A549 (cell line): ENCODE data around the gene ARHGEF28. TPM values are rescaled to one million over a fixed set of nuclear protein-coding genes. Genes with fewer than 3 reads are reported as not detected.

Experiments
- ATAC-seq, 2 experiments: fragments of 200-7000 bp in 1 of 2; fragments of >200 bp in 1 of 2; cut with Nextera tagmentation in 1 of 2; cut with Tn5 transposase in 1 of 2; 3 replicates each; pipeline versions ENCODE4 v1.8.0 to v1.9.1; 2018 to 2020; ENCODE audit warnings: mild to moderate bottlenecking in 1 of 2, moderate library complexity in 1 of 2
- CTCF ChIA-PET: fragments of 300-600 bp; sonication (Branson Sonifier 250); formaldehyde crosslinking; extraction: SDS; loops from one replicate; lab custom pipeline; 2021; ENCODE audit warnings: antibody characterized with exemption, inconsistent platforms; lab: Yijun Ruan, JAX
- POLR2A ChIA-PET: fragments of 350-600 bp; formaldehyde crosslinking; extraction: SDS; loops from one replicate; lab custom pipeline; 2021; ENCODE audit warnings: antibody characterized with exemption, inconsistent platforms; lab: Yijun Ruan, JAX
- DNase-seq, 2 experiments: peaks; one replicate each; pipeline versions ENCODE4 v3.0.0 to v3.0.0-alpha.2; 2011 to 2016; ENCODE audit warnings: low read depth in 1 of 2, low spot score in 1 of 2
- FAIRE-seq: peaks from 2 replicates; lab custom pipeline; 2011; peaks lifted over from hg19 to GRCh38; lab: Jason Lieb, UNC
- H3K27ac ChIP-seq, 2 experiments: fragments of >200 bp; sonication (Bioruptor Twin); formaldehyde crosslinking; 3 replicates each; pipeline ENCODE4 v1.5.1; 2016 to 2017
- H3K4me1 ChIP-seq: fragments of >200 bp; sonication (Bioruptor Twin); formaldehyde crosslinking; 3 replicates; pipeline ENCODE4 v1.6.1; 2016
- H3K4me2 ChIP-seq: fragments of >200 bp; sonication (Bioruptor Twin); formaldehyde crosslinking; 3 replicates; pipeline ENCODE4 v1.6.1; 2016
- H3K4me3 ChIP-seq: fragments of >200 bp; sonication (Bioruptor Twin); formaldehyde crosslinking; 3 replicates; pipeline ENCODE4 v1.5.1; 2016
- H3K9me3 ChIP-seq: fragments of >200 bp; sonication (Bioruptor Twin); formaldehyde crosslinking; 3 replicates; pipeline ENCODE4 v1.6.1; 2016
- BCL3 ChIP-seq: fragments of >200 bp; sonication (Bioruptor Twin); formaldehyde crosslinking; IDR thresholded peaks from 3 replicates; pipeline ENCODE4 v1.6.1; 2016
- BHLHE40 ChIP-seq: IDR thresholded peaks from 2 replicates; pipeline ENCODE4 v1.6.1; 2012; ENCODE audit warnings: low read depth, low read length, inconsistent platforms
- CEBPB ChIP-seq, 2 experiments: fragments of >200 bp in 1 of 2; sonication (Bioruptor Twin) in 1 of 2; formaldehyde crosslinking in 1 of 2; IDR thresholded peaks; 2 replicates each; pipeline ENCODE4 v1.6.1; 2012 to 2016
- EHMT2 ChIP-seq: fragments of 200-600 bp; sonication (generic); IDR thresholded peaks from 2 replicates; pipeline ENCODE4 v1.6.1; 2016; ENCODE audit warnings: antibody characterized with exemption, low read depth, mild to moderate bottlenecking, moderate library complexity
- EP300 ChIP-seq, 2 experiments: fragments of >200 bp; sonication (Bioruptor Twin); formaldehyde crosslinking; IDR thresholded peaks; 2 replicates in 1 of 2; 3 replicates in 1 of 2; pipeline ENCODE4 v1.6.1; 2016 to 2017
- ESRRA ChIP-seq: fragments of 150-350 bp; IDR thresholded peaks from 2 replicates; pipeline ENCODE4 v1.6.1; 2014; ENCODE audit warnings: mild to moderate bottlenecking, low read length, borderline replicate concordance
- FOSL2 ChIP-seq, 2 experiments: fragments of 450-650 bp in 1 of 2; fragments of >200 bp in 1 of 2; sonication (Bioruptor Twin) in 1 of 2; formaldehyde crosslinking; IDR thresholded peaks; 2 replicates each; pipeline versions ENCODE4 v1.5.0 to v1.6.1; 2016 to 2020; ENCODE audit warnings: mild to moderate bottlenecking in 1 of 2, moderate library complexity in 1 of 2
- GATA3 ChIP-seq: IDR thresholded peaks from 2 replicates; pipeline ENCODE4 v1.6.1; 2012; ENCODE audit warnings: borderline replicate concordance
- HEYL ChIP-seq: fragments of 250-450 bp; sonication (Bioruptor Pico); IDR thresholded peaks from 2 replicates; pipeline ENCODE4 v1.8.0; 2021; ENCODE audit warnings: mild to moderate bottlenecking, moderate library complexity
- HMGXB4 ChIP-seq: fragments of 250-450 bp; sonication (Bioruptor Pico); IDR thresholded peaks from 2 replicates; pipeline ENCODE4 v1.5.0; 2021; ENCODE audit warnings: mild to moderate bottlenecking, moderate library complexity, borderline replicate concordance
- HOXA7 ChIP-seq: fragments of 250-450 bp; sonication (Bioruptor Pico); IDR thresholded peaks from 2 replicates; pipeline ENCODE4 v1.5.0; 2020; ENCODE audit warnings: mild to moderate bottlenecking, moderate library complexity
- HOXB5 ChIP-seq: fragments of 250-450 bp; sonication (Bioruptor Pico); IDR thresholded peaks from 2 replicates; pipeline ENCODE4 v1.5.0; 2020; ENCODE audit warnings: mild to moderate bottlenecking, moderate library complexity
- JUN ChIP-seq, 2 experiments: fragments of >200 bp; sonication (Bioruptor Twin); formaldehyde crosslinking; IDR thresholded peaks; 2 replicates in 1 of 2; 3 replicates in 1 of 2; pipeline ENCODE4 v1.6.1; 2016 to 2017
- KDM1A ChIP-seq: fragments of 200-600 bp; sonication (generic); IDR thresholded peaks from 2 replicates; pipeline ENCODE4 v1.6.1; 2016; ENCODE audit warnings: low read depth, mild to moderate bottlenecking
- KDM5A ChIP-seq: fragments of 200-600 bp; sonication (generic); IDR thresholded peaks from 2 replicates; pipeline ENCODE4 v1.6.1; 2016; ENCODE audit warnings: antibody characterized with exemption, mild to moderate bottlenecking
- MYC ChIP-seq: IDR thresholded peaks from 2 replicates; pipeline ENCODE4 v1.6.1; 2012; ENCODE audit warnings: mild to moderate bottlenecking, inconsistent platforms, low read length, improper control_type of control experiment, borderline replicate concordance
- NFE2L2 ChIP-seq: fragments of 150-350 bp; conservative IDR thresholded peaks from 2 replicates; pipeline ENCODE4 v1.6.1; 2014; ENCODE audit warnings: low read length
- PBX3 ChIP-seq: IDR thresholded peaks from 2 replicates; pipeline ENCODE4 v1.6.1; 2012
- POLR2A ChIP-seq: IDR thresholded peaks from 2 replicates; pipeline ENCODE4 v1.6.1; 2012; ENCODE audit warnings: mild to moderate bottlenecking, low read length
- RARB ChIP-seq: fragments of 250-450 bp; sonication (Bioruptor Pico); IDR thresholded peaks from 2 replicates; pipeline ENCODE4 v1.8.0; 2021; ENCODE audit warnings: mild to moderate bottlenecking, moderate library complexity
- RCOR1 ChIP-seq: fragments of 150-350 bp; IDR thresholded peaks from 2 replicates; pipeline ENCODE4 v1.6.1; 2014; ENCODE audit warnings: antibody characterized with exemption, low read length, low read depth
- RNF2 ChIP-seq: fragments of 200-600 bp; sonication (generic); IDR thresholded peaks from 2 replicates; pipeline ENCODE4 v1.6.1; 2016; ENCODE audit warnings: low read depth, mild to moderate bottlenecking, antibody characterized with exemption, moderate library complexity, borderline replicate concordance
- SMC3 ChIP-seq: fragments of >200 bp; sonication (Bioruptor Twin); formaldehyde crosslinking; IDR thresholded peaks from 3 replicates; pipeline ENCODE4 v1.6.1; 2018; ENCODE audit warnings: inconsistent platforms
- TP53 ChIP-seq: fragments of 250-450 bp; sonication (Bioruptor Pico); IDR thresholded peaks from 2 replicates; pipeline ENCODE4 v1.5.0; 2021; ENCODE audit warnings: mild to moderate bottlenecking, moderate library complexity
- USF2 ChIP-seq: fragments of 450-650 bp; IDR thresholded peaks from 2 replicates; pipeline ENCODE4 v1.6.1; 2014; ENCODE audit warnings: antibody characterized with exemption
- ZNF302 ChIP-seq: fragments of 250-450 bp; sonication (Bioruptor Pico); IDR thresholded peaks from 2 replicates; pipeline ENCODE4 v1.9.0; 2021; ENCODE audit warnings: inconsistent platforms, mild to moderate bottlenecking, moderate library complexity
- ZSCAN20 ChIP-seq: fragments of 250-450 bp; sonication (Bioruptor Pico); IDR thresholded peaks from 2 replicates; pipeline ENCODE4 v1.8.0; 2022; ENCODE audit warnings: mild to moderate bottlenecking, moderate library complexity
- WGBS: methylation state at CpG from one replicate; pipeline ENCODE4 v1.1.6; 2017; ENCODE audit errors: missing lambda C conversion rate; 5-methylcytosine and 5-hydroxymethylcytosine counted together
- polyA plus RNA-seq, 4 experiments: library from polyadenylated mRNA; depleted of rRNA in 3 of 4; stranded (reverse); fragments of >200 nt; fragmentation: RNase III in 1 of 4; extraction: RNeasy Plus Mini Kit Qiagen cat#74134 plus additional on column Dnase treatment in 1 of 4; gene quantifications; 2 replicates in 3 of 4; 3 replicates in 1 of 4; pipeline ENCODE4 v1.2.3, GENCODE V29; 2011 to 2017

ARHGEF28 gene
- polyA plus RNA-seq, 2 of the 4 experiments (the other 2 are of a cell fraction): 17.0 to 22.3 TPM

- H3K9me3 ChIP-seq: no peaks in the 10 kb centered on the region
- no peak for FAIRE-seq
- peak overlapping the region; percentile 58 for H3K4me2 ChIP-seq
- H3K4me1 ChIP-seq: peaks cover 57% of the 10 kb centered on the region
- ChIA-PET POLR2A (interaction anchor here (1.0 kb wide), 1 partner anchor 25 kb away, joined by 3 read pairs; no protein-coding TSS in a partner anchor), CTCF (interaction anchor here (1.1 to 1.7 kb wide), 3 partner anchors 12 to 34 kb away, joined by 3 to 8 read pairs (median 5); no protein-coding TSS in a partner anchor)
- peak overlapping the region; percentile 34 to 81; a peak in 4 of 6 replicates for H3K27ac ChIP-seq
- ATAC-seq: no peak
- no peak overlapping the region for H3K4me3 ChIP-seq
- TF ChIP-seq CEBPB (IDR thresholded peaks at IDR 0.05): no peak
- TF ChIP-seq MYC: no peak
- no peak for TF ChIP-seq ZSCAN20 (CRISPR knock-in tag)
- TF ChIP-seq TP53 (CRISPR knock-in tag): no peak
- no peak for TF ChIP-seq RNF2
- TF ChIP-seq KDM5A: no peak
- TF ChIP-seq ZNF302 (CRISPR knock-in tag): no peak
- TF ChIP-seq RCOR1: no peak
- TF ChIP-seq NFE2L2: no peak
- no peak for TF ChIP-seq HMGXB4 (CRISPR knock-in tag)
- no peak for TF ChIP-seq RARB
- TF ChIP-seq ESRRA: no peak
- no peak for TF ChIP-seq JUN (IDR thresholded peaks at IDR 0.05)
- no peak for TF ChIP-seq GATA3
- no peak for TF ChIP-seq USF2
- TF ChIP-seq BCL3: no peak
- DNase-seq: no peak
- WGBS: 66% methylated on average over 1 of the region's 1 CpG
These were observed 201.1 kb downstream of the ARHGEF28 start for GRCh38 chr5:73827106-73827450.

GRCh38 chr5:73828465-73828864 is 202.5 kb downstream of the ARHGEF28 start:
- ChIA-PET POLR2A (no interaction called here), CTCF (no interaction called here)
- Histone ChIP-seq H3K4me2 (no peak overlapping the region), H3K4me3 (no peak overlapping the region), H3K27ac (no peak overlapping the region), H3K9me3 (no peaks in the 10 kb centered on the region), H3K4me1 (peaks cover 43% of the 10 kb centered on the region)
- no peak for DNase-seq
- no peak for FAIRE-seq
- TF ChIP-seq FOSL2 (IDR thresholded peaks at IDR 0.05) (no peak), FOSL2 (CRISPR knock-in tag; IDR thresholded peaks at IDR 0.05) (no peak), SMC3 (no peak), CEBPB (IDR thresholded peaks at IDR 0.05) (no peak), USF2 (no peak), POLR2A (no peak), ZSCAN20 (CRISPR knock-in tag) (no peak), EP300 (IDR thresholded peaks at IDR 0.05) (no peak), KDM1A (no peak), HMGXB4 (CRISPR knock-in tag) (no peak), RCOR1 (no peak), TP53 (CRISPR knock-in tag) (no peak), BHLHE40 (no peak), HOXB5 (CRISPR knock-in tag) (no peak), KDM5A (no peak), EHMT2 (no peak), HEYL (CRISPR knock-in tag) (no peak), HOXA7 (CRISPR knock-in tag) (no peak), PBX3 (no peak), RNF2 (no peak)
- 94% methylated on average over 3 of the region's 3 CpGs for WGBS
- no peak for ATAC-seq
